Neural progenitor cell (in vitro differentiated cells): ENCODE measurements around the gene MARCHF5.

Source experiments
- EZH2 ChIP-seq: fragments of 200-600 bp; sonication (generic); IDR thresholded peaks from 2 replicates; pipeline ENCODE4 v1.6.1; 2017; ENCODE audit warnings: antibody characterized with exemption, mild to moderate bottlenecking, moderate library complexity
- EZH2phosphoT487 ChIP-seq: fragments of 200-600 bp; sonication (generic); IDR thresholded peaks from 2 replicates; pipeline ENCODE4 v1.6.1; 2017; ENCODE audit warnings: antibody characterized with exemption
- TF ChIP-seq, protein P1 (sequence below): fragments of 200-600 bp; sonication (generic); IDR thresholded peaks from 2 replicates; pipeline ENCODE4 v1.5.1; 2017; ENCODE audit warnings: antibody characterized with exemption, mild to moderate bottlenecking

- TF ChIP-seq, protein P1, sequence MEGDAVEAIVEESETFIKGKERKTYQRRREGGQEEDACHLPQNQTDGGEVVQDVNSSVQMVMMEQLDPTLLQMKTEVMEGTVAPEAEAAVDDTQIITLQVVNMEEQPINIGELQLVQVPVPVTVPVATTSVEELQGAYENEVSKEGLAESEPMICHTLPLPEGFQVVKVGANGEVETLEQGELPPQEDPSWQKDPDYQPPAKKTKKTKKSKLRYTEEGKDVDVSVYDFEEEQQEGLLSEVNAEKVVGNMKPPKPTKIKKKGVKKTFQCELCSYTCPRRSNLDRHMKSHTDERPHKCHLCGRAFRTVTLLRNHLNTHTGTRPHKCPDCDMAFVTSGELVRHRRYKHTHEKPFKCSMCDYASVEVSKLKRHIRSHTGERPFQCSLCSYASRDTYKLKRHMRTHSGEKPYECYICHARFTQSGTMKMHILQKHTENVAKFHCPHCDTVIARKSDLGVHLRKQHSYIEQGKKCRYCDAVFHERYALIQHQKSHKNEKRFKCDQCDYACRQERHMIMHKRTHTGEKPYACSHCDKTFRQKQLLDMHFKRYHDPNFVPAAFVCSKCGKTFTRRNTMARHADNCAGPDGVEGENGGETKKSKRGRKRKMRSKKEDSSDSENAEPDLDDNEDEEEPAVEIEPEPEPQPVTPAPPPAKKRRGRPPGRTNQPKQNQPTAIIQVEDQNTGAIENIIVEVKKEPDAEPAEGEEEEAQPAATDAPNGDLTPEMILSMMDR: no peak
- TF ChIP-seq EZH2 (no peak), EZH2phosphoT487 (no peak)
Measured at GRCh38 chr10:92284112-92284704, 6.8 kb upstream of the MARCHF5 start.
